Astrocyte of the spinal cord (primary cell): Measurements from ENCODE around the gene ZNF552.
"Not testable (repeated sequence)": the region's sequence is repeated elsewhere in the genome, so short reads cannot be mapped to it uniquely, and the experiment has no call there.

ENCODE experiments used
- DNase-seq: peaks from one replicate; pipeline ENCODE4 v3.0.0; 2011; ENCODE audit warnings: low read depth, low spot score
- H3K4me3 ChIP-seq: 2 replicates; pipeline ENCODE4 v1.5.1; 2011; ENCODE audit warnings: low read depth, mild to moderate bottlenecking, low read length, moderate library complexity
- CTCF ChIP-seq: IDR thresholded peaks from 2 replicates; pipeline ENCODE4 v1.5.1; 2012; ENCODE audit warnings: low read depth, mild to moderate bottlenecking, low read length, inconsistent platforms
- in situ Hi-C: cut with HindIII; loops from 2 replicates; pipeline ENCODE4 v1.10.0; 2017; ENCODE audit warnings: low sequenced_read_pairs

Gene ZNF552

GRCh38 chr19:57830071-57830602 lies 15.4 kb upstream of the ZNF552 start, which contains the start of gene ZNF587B:
TSS of gene ZNF587B (plus strand) at chr19:57830299. CDS start at chr19:57830529, 230 bp downstream.
- in situ Hi-C loops = no loop called here
- H3K4me3 ChIP-seq = peak within 1 kb of the TSS; percentile 55
- peak; percentile 77 for DNase-seq
- peak; percentile 26 for TF ChIP-seq CTCF

- DNase-seq = no peak
- no peak overlapping the region for H3K4me3 ChIP-seq
- no peak for TF ChIP-seq CTCF
- in situ Hi-C loops = no loop called here
Observed at GRCh38 chr19:57829316-57829715, 14.6 kb upstream of the ZNF552 start.

DNA sequence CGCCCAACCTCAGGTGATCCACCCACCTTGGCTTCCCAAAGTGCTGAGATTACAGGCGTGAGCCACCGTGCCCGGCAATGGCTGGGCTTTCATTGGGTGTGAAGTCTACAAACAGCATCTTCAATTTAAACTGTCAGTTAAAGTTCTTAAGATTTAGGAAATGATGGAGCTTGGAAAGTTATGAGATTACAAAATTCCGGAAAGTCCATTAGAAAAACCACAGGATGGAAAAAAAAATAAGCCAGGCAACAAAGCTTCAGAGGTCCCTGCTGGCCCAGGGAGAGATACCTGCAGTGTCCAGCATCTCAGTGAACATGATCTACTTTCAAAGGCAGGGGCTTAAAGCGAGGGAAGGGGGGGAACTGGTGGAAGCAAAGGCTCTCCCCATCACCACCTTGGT lies 10.8 kb upstream of the ZNF552 start:
- no peak for DNase-seq
- TF ChIP-seq CTCF = no peak
- in situ Hi-C loops = no loop called here
- no peak overlapping the region for H3K4me3 ChIP-seq

- H3K4me3 ChIP-seq, in situ Hi-C loops, DNase-seq: not testable (repeated sequence)
Observed at GRCh38 chr19:57823608-57824007, 8.9 kb upstream of the ZNF552 start.

DNA sequence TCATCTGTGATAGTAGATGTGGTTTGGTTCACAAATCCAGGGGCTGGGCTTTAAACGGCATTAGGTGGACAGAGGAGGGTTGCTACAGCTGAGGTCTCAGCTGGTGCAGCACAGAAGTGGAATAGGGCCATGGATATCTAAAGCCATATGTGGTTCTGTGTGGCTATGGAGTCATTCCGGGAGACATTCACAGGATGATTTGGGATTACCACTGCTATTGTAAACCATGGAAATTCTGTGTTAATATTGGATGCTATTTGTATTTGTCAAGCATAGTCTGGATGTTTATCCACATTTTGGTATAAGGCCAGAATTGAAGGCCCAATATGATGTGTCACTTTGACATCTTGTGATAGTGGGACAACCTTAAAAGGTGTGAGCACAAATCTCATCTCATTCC lies 8.4 kb upstream of the ZNF552 start:
- in situ Hi-C loops, DNase-seq, H3K4me3 ChIP-seq: not testable (repeated sequence)

GRCh38 chr19:57821501-57821900 lies 6.8 kb upstream of the ZNF552 start:
- H3K4me3 ChIP-seq, in situ Hi-C loops, DNase-seq: not testable (repeated sequence)

- H3K4me3 ChIP-seq, in situ Hi-C loops, DNase-seq: not testable (repeated sequence)
Observed at GRCh38 chr19:57821095-57821494, 6.4 kb upstream of the ZNF552 start.

GRCh38 chr19:57820599-57820998 lies 5.9 kb upstream of the ZNF552 start:
- peak overlapping the region; percentile 92 for H3K4me3 ChIP-seq
- no peak for TF ChIP-seq CTCF
- in situ Hi-C loops = no loop called here
- DNase-seq = no peak

DNA sequence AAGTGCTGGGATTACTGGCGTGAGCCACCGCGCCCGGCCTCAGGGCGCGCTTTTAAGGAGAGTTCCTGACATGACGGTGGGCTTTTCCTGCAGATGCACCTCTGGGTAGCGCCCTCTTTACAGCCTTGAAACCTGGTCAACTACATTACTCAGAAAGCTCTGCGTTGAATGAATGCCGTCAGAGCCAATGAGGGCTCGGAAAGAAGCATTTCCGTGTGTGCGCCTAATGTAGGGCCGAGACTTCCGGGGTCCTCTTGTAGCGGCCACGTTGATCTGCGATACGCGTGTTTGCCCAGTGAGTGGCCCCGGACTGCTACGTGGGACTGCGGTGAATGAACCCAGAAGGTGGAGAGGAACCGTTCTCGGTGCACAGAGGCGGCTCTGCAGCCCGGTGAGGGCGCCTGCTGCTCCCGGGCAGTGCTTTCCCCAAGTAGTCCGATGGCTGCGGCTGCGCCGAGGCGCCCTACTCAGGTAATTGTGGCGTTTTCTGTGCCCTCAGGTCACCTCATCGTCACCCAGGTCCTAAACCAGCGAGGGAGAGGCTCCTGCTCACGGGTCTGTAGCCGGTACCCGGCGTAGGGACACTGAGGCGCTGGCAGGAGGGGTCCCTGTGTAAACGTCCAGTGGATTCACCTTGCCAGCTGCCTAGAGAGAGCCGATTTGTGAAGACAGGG lies 4.9 kb upstream of the ZNF552 start:
- peak; percentile 95 for DNase-seq
- in situ Hi-C loops = no loop called here
- peak overlapping the region; percentile 92 for H3K4me3 ChIP-seq
- TF ChIP-seq CTCF = no peak
